Duodenal mucosa (tissue), 2 donors: Measurements from ENCODE around the gene EXOC6B.
"Not testable (repeated sequence)": the region's sequence is repeated elsewhere in the genome, so short reads cannot be mapped to it uniquely, and the experiment has no call there.

Experiments used
- H3K27ac ChIP-seq: one replicate; pipeline ENCODE4 v1.7.0; 2013; ENCODE audit warnings: low read depth, low read length
- H3K27me3 ChIP-seq, 2 donors: one replicate each; pipeline ENCODE4 v1.7.0; 2013; ENCODE audit warnings: low read length in 2 of 2, control low read depth in 1 of 2; ENCODE audit not compliant: insufficient read depth in 2 of 2, control insufficient read depth in 1 of 2
- H3K36me3 ChIP-seq, 2 donors: one replicate each; pipeline ENCODE4 v1.7.0; 2013; ENCODE audit warnings: low read length in 2 of 2, control low read depth in 1 of 2; ENCODE audit not compliant: insufficient read depth in 2 of 2, control insufficient read depth in 1 of 2
- H3K4me1 ChIP-seq, 2 donors: one replicate each; pipeline ENCODE4 v1.7.0; 2013; ENCODE audit warnings: low read length in 2 of 2, control low read depth in 1 of 2; ENCODE audit not compliant: insufficient read depth in 2 of 2, control insufficient read depth in 1 of 2
- H3K4me3 ChIP-seq, 2 donors: one replicate each; pipeline ENCODE4 v1.7.0; 2013; ENCODE audit warnings: low read length in 2 of 2, low read depth in 1 of 2
- H3K9ac ChIP-seq, 2 donors: one replicate each; pipeline ENCODE4 v1.7.0; 2013; ENCODE audit warnings: low read length in 2 of 2, low read depth in 1 of 2
- H3K9me3 ChIP-seq, 2 donors: one replicate each; pipeline ENCODE4 v1.7.0; 2013; ENCODE audit warnings: low read length in 2 of 2, control low read depth in 1 of 2; ENCODE audit not compliant: control insufficient read depth in 1 of 2

EXOC6B gene

GRCh38 chr2:72515696-72516095 is 310.1 kb downstream of the EXOC6B start:
- no peaks in the 10 kb centered on the region for H3K27me3 ChIP-seq
- no peak overlapping the region for H3K9ac ChIP-seq
- H3K27ac ChIP-seq: no peak overlapping the region
- peaks cover 0 to 3% of the 10 kb centered on the region in 2 donors for H3K36me3 ChIP-seq
- H3K4me1 ChIP-seq: peaks cover 0 to 4% of the 10 kb centered on the region in 2 donors
- H3K9me3 ChIP-seq: no peaks in the 10 kb centered on the region
- no peak overlapping the region for H3K4me3 ChIP-seq

GRCh38 chr2:72513011-72513410 is 312.8 kb downstream of the EXOC6B start:
- Histone ChIP-seq H3K9me3 (no peaks in the 10 kb centered on the region), H3K27me3 (no peaks in the 10 kb centered on the region), H3K4me1 (peaks cover 0 to 2% of the 10 kb centered on the region in 2 donors), H3K9ac (no peak overlapping the region), H3K4me3 (no peak overlapping the region), H3K27ac (no peak overlapping the region), H3K36me3 (peaks cover 0 to 3% of the 10 kb centered on the region in 2 donors)

- H3K9me3 ChIP-seq: no peaks in the 10 kb centered on the region
- no peaks in the 10 kb centered on the region for H3K27me3 ChIP-seq
- no peak overlapping the region for H3K9ac ChIP-seq
- peaks cover 0 to 3% of the 10 kb centered on the region in 2 donors for H3K36me3 ChIP-seq
- no peaks in the 10 kb centered on the region for H3K4me1 ChIP-seq
- H3K4me3 ChIP-seq: no peak overlapping the region
- no peak overlapping the region for H3K27ac ChIP-seq
Measured at GRCh38 chr2:72512376-72512775, 313.5 kb downstream of the EXOC6B start.

GRCh38 chr2:72511906-72512305 is 313.9 kb downstream of the EXOC6B start:
- no peaks in the 10 kb centered on the region for H3K27me3 ChIP-seq
- no peak overlapping the region for H3K4me3 ChIP-seq
- peaks cover 0 to 3% of the 10 kb centered on the region in 2 donors for H3K36me3 ChIP-seq
- no peaks in the 10 kb centered on the region for H3K4me1 ChIP-seq
- no peaks in the 10 kb centered on the region for H3K9me3 ChIP-seq
- no peak overlapping the region for H3K27ac ChIP-seq
- no peak overlapping the region for H3K9ac ChIP-seq

- Histone ChIP-seq H3K4me1 (no peaks in the 10 kb centered on the region), H3K36me3 (peaks cover 0 to 4% of the 10 kb centered on the region in 2 donors), H3K27me3 (no peaks in the 10 kb centered on the region), H3K27ac (no peak overlapping the region), H3K9ac (no peak overlapping the region), H3K4me3 (no peak overlapping the region), H3K9me3 (no peaks in the 10 kb centered on the region)
Measured at GRCh38 chr2:72497763-72498162, 328.1 kb downstream of the EXOC6B start.

GRCh38 chr2:72496479-72496878 is 329.4 kb downstream of the EXOC6B start:
- Histone ChIP-seq H3K27me3 (no peaks in the 10 kb centered on the region), H3K27ac (no peak overlapping the region), H3K9ac (no peak overlapping the region), H3K9me3 (no peaks in the 10 kb centered on the region), H3K4me3 (no peak overlapping the region), H3K36me3 (peaks cover 0 to 4% of the 10 kb centered on the region in 2 donors), H3K4me1 (no peaks in the 10 kb centered on the region)

- H3K9ac ChIP-seq: no peak overlapping the region
- H3K27me3 ChIP-seq: no peaks in the 10 kb centered on the region
- no peaks in the 10 kb centered on the region for H3K9me3 ChIP-seq
- H3K27ac ChIP-seq: no peak overlapping the region
- H3K36me3 ChIP-seq: peaks cover 0 to 4% of the 10 kb centered on the region in 2 donors
- H3K4me1 ChIP-seq: no peaks in the 10 kb centered on the region
- no peak overlapping the region for H3K4me3 ChIP-seq
Measured at GRCh38 chr2:72494392-72494791, 331.4 kb downstream of the EXOC6B start.

GRCh38 chr2:72484622-72485021 is 341.2 kb downstream of the EXOC6B start:
- not testable (repeated sequence) for H3K9me3 ChIP-seq, H3K4me1 ChIP-seq, H3K27ac ChIP-seq, H3K4me3 ChIP-seq, H3K36me3 ChIP-seq, H3K27me3 ChIP-seq, H3K9ac ChIP-seq

GRCh38 chr2:72483346-72483745 is 342.5 kb downstream of the EXOC6B start:
- H3K27ac ChIP-seq: no peak overlapping the region
- H3K4me1 ChIP-seq: no peaks in the 10 kb centered on the region
- no peak overlapping the region for H3K9ac ChIP-seq
- H3K4me3 ChIP-seq: no peak overlapping the region
- no peaks in the 10 kb centered on the region for H3K9me3 ChIP-seq
- H3K27me3 ChIP-seq: no peaks in the 10 kb centered on the region
- H3K36me3 ChIP-seq: peaks cover 5 to 8% of the 10 kb centered on the region in 2 donors

- H3K27me3 ChIP-seq: no peaks in the 10 kb centered on the region
- H3K9me3 ChIP-seq: peaks cover 5 to 11% of the 10 kb centered on the region in 2 donors
- no peak overlapping the region for H3K9ac ChIP-seq
- H3K36me3 ChIP-seq: peaks cover 8 to 9% of the 10 kb centered on the region in 2 donors
- no peak overlapping the region for H3K4me3 ChIP-seq
- no peak overlapping the region for H3K27ac ChIP-seq
- H3K4me1 ChIP-seq: no peaks in the 10 kb centered on the region
Measured at GRCh38 chr2:72475246-72475645, 350.6 kb downstream of the EXOC6B start.
